Activated naive CD4-positive, alpha-beta T cell treated with anti-CD3 and anti-CD28 coated beads, Interleukin-2, amount 50 U/mL, for 16 hours (primary cell): ENCODE measurements around the gene KSR2.
"Not testable (repeated sequence)": the region's sequence is repeated elsewhere in the genome, so short reads cannot be mapped to it uniquely, and the experiment has no call there.

Experiments
- DNase-seq: peaks from one replicate; pipeline ENCODE4 v3.0.0-alpha.2; 2020

The KSR2 gene

GRCh38 chr12:117809509-117809908 lies 159.3 kb downstream of the KSR2 start:
- DNase-seq: no peak

- DNase-seq: no peak
Measured at GRCh38 chr12:117807946-117808345, 160.8 kb downstream of the KSR2 start.

DNA sequence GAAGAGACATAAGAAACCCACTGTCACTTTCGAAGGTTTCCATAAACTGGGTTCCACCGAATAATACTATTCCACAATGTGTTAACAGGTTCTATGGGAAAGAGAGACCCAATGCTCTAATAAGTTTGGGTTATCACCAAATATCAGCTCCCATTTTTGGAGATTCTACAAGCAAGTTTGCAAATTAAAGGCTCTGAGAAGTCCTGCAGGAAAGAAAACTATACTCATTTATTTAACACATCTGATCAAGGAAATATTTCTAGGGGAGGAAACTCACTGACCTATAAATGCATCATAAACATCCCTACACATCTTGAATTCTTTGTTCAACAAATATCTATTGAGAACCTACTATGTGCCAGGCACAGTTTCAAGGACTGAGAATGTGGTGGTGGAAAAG lies 161.4 kb downstream of the KSR2 start:
- no peak for DNase-seq

DNA sequence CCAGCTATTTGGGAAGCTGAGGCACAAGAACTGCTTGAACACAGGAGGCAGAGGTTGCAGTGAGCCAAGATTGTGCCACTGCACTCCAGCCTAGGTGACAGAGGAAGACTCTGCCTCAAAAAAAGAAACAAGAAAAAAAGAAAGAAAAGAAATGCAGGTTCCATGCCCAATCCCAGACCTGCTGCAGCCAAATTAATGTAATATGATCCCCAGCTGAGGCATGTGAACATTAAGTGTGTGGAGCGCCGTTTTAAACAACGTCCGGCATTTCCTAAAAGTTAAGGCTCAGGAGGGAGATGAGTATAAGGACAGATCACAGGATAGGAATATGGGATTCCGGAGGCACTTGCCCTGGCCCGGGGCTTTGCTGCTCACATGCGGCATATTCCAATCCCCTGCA lies 162.9 kb downstream of the KSR2 start:
- DNase-seq: no peak

DNA sequence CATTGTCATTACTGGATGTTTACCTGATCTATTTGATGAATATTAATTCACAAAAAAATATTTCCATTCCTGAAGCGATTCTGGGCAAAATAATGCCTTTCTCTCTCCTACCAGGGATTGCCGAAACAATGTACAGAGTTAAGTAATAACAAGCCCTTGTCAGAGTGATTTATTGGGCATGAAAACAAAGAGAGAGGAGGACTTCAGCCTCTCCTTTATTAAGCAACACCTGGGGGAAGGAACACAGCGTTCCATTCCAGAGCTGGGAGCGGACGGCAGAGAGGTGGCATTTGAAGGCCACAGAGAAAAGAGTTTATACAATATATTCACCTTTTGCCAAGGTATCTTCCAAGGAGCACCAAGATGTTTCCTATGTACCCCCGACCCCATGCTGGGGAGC lies 165.8 kb downstream of the KSR2 start:
- no peak for DNase-seq

GRCh38 chr12:117800711-117801110 lies 168.1 kb downstream of the KSR2 start:
- DNase-seq: not testable (repeated sequence)

GRCh38 chr12:117797202-117797601 lies 171.6 kb downstream of the KSR2 start:
- no peak for DNase-seq

DNA sequence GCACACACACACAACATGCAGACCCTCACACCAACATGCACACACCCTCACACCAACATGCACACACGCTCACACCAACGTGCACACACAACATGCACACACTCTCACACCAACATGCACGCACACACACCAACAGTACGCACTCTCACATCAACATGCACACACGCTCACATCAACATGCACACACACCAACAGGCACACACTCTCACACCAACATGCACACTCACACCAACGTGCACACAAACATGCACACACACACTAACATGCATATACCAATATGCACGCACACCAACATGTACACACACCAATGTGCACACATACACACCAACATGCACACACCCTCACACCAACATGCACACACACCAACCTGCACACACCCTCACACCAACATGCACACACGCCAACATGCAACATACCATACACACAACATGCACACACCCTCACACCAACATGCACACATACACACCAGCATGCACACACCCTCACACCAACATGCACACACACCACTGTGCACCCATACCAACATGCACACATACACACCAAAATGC lies 175.8 kb downstream of the KSR2 start:
- DNase-seq: no peak

DNA sequence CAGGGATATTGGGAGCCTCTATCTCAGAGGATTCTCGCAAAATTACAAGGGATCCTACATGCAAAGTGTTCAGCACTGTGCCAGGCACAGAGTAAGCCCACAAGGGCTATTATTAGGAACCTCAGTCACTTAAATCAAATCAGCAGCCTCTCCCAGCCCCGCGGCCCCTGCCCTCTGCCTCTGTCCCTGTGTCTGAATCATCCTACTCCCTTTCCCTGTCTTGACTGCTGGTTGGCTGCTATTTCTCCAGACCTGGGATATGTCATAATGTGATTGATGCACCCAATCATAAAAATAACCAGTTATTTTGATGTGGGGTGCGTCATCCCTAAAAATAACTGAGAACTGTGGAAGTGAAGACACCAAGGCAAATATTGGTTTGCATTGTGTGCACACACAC lies 176.3 kb downstream of the KSR2 start:
- DNase-seq: no peak

- no peak for DNase-seq
Measured at GRCh38 chr12:117790948-117791347, 177.8 kb downstream of the KSR2 start.

- DNase-seq: no peak
Measured at GRCh38 chr12:117790198-117790597, 178.6 kb downstream of the KSR2 start.

GRCh38 chr12:117789195-117789912 lies 179.4 kb downstream of the KSR2 start:
- DNase-seq: no peak

GRCh38 chr12:117778656-117779055 lies 190.1 kb downstream of the KSR2 start:
- DNase-seq: no peak

GRCh38 chr12:117774941-117775775 lies 193.6 kb downstream of the KSR2 start:
- DNase-seq: no peak

DNA sequence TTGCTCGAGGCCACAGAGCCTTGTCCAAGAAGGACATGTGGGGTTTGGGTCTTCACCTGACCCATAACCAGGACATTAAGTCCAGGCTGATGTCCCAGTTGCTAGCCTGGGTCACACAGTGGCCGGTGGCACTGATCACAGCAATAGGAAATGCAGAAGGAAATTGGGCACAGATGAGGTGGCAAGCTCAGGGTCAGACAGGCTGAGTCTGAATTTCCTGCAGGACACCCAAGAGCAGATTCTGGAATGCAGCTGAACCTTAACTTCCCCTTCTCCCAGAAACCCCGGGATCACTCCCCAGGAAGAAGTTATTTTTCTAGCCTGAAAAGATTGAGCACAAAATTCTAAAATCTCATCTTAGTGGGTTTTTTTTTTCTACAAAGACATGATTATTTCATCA lies 199.9 kb downstream of the KSR2 start:
- DNase-seq: no peak

GRCh38 chr12:117766008-117766407 lies 202.8 kb downstream of the KSR2 start:
- no peak for DNase-seq

DNA sequence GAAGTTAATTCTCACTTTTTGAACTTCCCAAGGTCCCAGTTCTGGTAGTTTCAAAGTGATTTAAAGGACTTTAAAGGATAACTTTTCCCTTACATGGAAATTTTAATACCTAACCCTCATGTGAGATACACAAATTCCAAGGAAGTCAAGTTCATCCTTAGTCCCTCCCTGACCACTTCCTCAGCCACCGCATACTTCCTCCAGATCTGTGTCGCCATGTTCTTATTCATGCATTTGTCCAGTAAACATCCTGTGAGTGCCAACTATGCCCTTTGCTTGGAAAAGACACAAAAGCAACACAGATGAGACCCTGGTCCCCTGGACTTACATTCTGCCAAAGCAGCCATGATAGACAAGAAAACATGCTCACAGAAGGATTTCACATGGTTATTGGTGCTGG lies 206.6 kb downstream of the KSR2 start:
- DNase-seq: no peak

- DNase-seq: no peak
Measured at GRCh38 chr12:117761528-117762100, 207.2 kb downstream of the KSR2 start.

GRCh38 chr12:117760990-117761389 lies 207.8 kb downstream of the KSR2 start:
- no peak for DNase-seq

DNA sequence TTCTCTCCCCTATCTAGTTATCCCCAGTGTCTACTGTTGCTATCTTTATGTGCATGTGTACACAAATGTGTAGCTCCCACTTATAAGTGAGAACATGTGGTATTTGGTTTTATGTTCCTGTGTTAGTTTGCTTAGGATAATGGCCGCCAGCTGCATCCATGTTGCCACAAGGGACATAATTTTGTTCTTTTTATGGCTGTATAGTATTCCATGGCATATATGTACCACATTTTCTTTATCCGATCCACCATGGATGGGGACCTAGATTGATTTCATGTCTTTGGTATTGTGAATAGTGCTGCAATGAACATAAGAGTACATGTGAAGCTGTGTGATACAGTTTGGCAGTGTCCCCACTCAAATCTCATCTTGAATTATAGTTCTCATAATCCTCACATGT lies 218.1 kb downstream of the KSR2 start:
- no peak for DNase-seq

- DNase-seq: no peak
Measured at GRCh38 chr12:117749431-117749830, 219.4 kb downstream of the KSR2 start.

DNA sequence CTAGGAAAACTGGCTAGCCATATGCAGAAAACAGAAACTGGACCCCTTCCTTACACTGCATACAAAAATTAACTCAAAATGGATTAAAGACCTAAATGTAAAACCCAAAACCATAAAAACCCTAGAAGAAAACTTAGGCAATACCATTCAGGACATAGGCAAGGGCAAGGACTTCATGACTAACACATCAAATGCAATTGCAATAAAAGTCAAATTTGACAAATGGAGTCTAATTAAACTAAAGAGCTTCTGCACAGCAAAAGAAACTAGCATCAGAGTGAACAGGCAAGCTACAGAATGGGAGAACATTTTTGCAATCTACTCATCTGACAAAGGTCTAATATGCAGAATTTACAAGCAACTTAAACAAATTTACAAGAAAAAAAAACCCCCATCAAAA lies 222.4 kb downstream of the KSR2 start:
- not testable (repeated sequence) for DNase-seq

GRCh38 chr12:117744418-117744817 lies 224.4 kb downstream of the KSR2 start:
- DNase-seq: no peak

- no peak for DNase-seq
Measured at GRCh38 chr12:117743761-117744160, 225.0 kb downstream of the KSR2 start.
